ENCODE results near the gene TRMT10B.

Gene TRMT10B

GRCh38 chr9:37769995-37770394, 16.4 kb downstream of the TRMT10B start:
- TF ChIP-seq, protein P1, sequence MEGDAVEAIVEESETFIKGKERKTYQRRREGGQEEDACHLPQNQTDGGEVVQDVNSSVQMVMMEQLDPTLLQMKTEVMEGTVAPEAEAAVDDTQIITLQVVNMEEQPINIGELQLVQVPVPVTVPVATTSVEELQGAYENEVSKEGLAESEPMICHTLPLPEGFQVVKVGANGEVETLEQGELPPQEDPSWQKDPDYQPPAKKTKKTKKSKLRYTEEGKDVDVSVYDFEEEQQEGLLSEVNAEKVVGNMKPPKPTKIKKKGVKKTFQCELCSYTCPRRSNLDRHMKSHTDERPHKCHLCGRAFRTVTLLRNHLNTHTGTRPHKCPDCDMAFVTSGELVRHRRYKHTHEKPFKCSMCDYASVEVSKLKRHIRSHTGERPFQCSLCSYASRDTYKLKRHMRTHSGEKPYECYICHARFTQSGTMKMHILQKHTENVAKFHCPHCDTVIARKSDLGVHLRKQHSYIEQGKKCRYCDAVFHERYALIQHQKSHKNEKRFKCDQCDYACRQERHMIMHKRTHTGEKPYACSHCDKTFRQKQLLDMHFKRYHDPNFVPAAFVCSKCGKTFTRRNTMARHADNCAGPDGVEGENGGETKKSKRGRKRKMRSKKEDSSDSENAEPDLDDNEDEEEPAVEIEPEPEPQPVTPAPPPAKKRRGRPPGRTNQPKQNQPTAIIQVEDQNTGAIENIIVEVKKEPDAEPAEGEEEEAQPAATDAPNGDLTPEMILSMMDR (IDR thresholded peaks at IDR 0.05), result no peak
- Mint-ChIP-seq H3K4me3 (no peak overlapping the region), H3K27me3 (ENCODE audit: low read depth, poor library complexity) (no peaks in the 10 kb centered on the region), H3K27ac (peak overlapping the region; percentile 54), H3K36me3 (ENCODE audit: low read depth) (peaks cover 46% of the 10 kb centered on the region), H3K4me1 (no peaks in the 10 kb centered on the region), H3K9me3 (peaks cover 6% of the 10 kb centered on the region)
- no peak for DNase-seq

DNA sequence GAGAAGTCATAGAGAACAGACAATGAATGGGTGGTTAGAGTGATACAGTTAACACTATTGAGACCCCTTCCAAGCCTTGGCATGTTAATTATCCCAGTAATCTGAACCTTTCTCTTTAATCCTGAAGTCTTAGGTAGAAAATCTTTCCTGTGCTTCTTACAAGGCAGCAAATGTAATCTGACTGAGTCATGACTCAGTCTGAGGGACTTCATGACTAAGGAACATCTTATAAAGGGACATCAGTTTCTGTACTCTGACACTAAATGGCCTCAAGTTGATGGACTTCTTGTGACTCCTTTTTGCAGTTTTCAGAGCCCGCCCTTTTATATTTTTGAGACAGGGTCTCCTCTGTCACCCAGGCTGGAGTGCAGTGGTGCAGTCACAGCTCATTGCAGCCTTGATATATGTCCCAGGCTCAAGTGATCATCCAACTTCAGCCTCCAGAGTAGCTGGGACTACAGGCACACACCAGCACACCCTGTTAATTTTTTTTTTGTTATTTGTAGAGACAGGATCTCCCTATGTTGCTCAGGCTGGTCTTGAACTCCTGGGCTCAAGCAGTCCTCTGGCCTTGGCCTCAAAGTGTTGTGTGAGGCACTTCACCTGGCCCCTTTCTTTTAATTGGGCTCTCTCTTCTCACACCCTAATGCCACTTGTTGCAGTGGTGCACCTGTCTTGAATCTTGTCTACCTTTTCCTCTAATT, 21.8 kb downstream of the TRMT10B start:
- Mint-ChIP-seq H3K9me3 (no peaks in the 10 kb centered on the region), H3K4me1 (no peaks in the 10 kb centered on the region), H3K4me3 (no peak overlapping the region), H3K27ac (no peak overlapping the region), H3K27me3 (ENCODE audit: low read depth, poor library complexity) (no peaks in the 10 kb centered on the region), H3K36me3 (ENCODE audit: low read depth) (peaks cover 51% of the 10 kb centered on the region)
- DNase-seq, result no peak
- TF ChIP-seq, protein P1 (IDR thresholded peaks at IDR 0.05), result no peak

DNA sequence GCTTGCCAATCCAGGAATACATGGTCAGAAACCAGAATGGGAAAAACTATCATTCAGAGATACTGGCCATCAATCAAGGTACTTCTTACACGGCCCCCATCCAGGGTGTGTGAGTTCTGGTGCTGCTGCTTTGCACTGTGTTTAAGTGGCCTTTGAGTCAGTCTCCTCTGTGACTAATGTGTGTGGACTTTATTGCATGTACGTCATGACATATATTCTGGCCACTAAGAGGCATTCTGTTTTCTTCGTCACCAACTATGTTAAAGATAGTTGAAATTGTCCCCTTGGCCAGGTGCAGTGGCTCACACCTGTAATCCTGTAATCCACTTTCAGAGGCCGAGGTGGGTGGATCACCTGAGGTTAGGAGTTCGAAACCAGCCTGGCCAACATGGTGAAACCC, 22.7 kb downstream of the TRMT10B start:
- H3K4me3 Mint-ChIP-seq, result no peak overlapping the region
- H3K27me3 Mint-ChIP-seq (ENCODE audit: low read depth, poor library complexity), result no peaks in the 10 kb centered on the region
- H3K36me3 Mint-ChIP-seq (ENCODE audit: low read depth), result peaks cover 57% of the 10 kb centered on the region
- DNase-seq, result no peak
- no peaks in the 10 kb centered on the region for H3K4me1 Mint-ChIP-seq
- H3K9me3 Mint-ChIP-seq, result no peaks in the 10 kb centered on the region
- H3K27ac Mint-ChIP-seq, result no peak overlapping the region
- TF ChIP-seq, protein P1 (IDR thresholded peaks at IDR 0.05), result no peak

- H3K4me1 Mint-ChIP-seq, result peaks cover 15% of the 10 kb centered on the region
- H3K36me3 Mint-ChIP-seq (ENCODE audit: low read depth), result peaks cover 63% of the 10 kb centered on the region
- no peaks in the 10 kb centered on the region for H3K9me3 Mint-ChIP-seq
- no peak overlapping the region for H3K4me3 Mint-ChIP-seq
- no peak overlapping the region for H3K27ac Mint-ChIP-seq
- DNase-seq, result no peak
- TF ChIP-seq, protein P1 (IDR thresholded peaks at IDR 0.05), result no peak
- H3K27me3 Mint-ChIP-seq (ENCODE audit: low read depth, poor library complexity), result no peaks in the 10 kb centered on the region
Measured at GRCh38 chr9:37778534-37778933, 24.9 kb downstream of the TRMT10B start.

DNA sequence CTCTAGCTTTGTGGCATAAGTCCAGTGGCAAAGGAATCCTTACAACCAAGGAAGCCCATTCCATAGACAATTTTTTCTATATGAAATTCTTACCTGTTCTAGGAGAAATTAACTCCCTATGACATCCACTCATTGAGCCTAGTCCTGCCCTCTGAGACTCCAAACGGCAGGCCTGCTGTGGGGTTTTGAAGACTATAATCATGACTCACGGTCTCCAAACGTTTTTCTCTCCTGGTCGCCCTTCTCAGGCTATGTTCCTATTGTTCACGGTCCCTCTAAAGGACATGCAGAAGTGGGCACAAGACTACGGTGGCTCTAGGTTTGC, 30.6 kb downstream of the TRMT10B start:
- TF ChIP-seq, protein P1 (IDR thresholded peaks at IDR 0.05), result no peak
- H3K4me3 Mint-ChIP-seq, result peak overlapping the region; percentile 99
- peaks cover 38% of the 10 kb centered on the region for H3K4me1 Mint-ChIP-seq
- H3K27me3 Mint-ChIP-seq (ENCODE audit: low read depth, poor library complexity), result peaks cover 9% of the 10 kb centered on the region
- no peaks in the 10 kb centered on the region for H3K9me3 Mint-ChIP-seq
- DNase-seq, result no peak
- peaks cover 39% of the 10 kb centered on the region for H3K36me3 Mint-ChIP-seq (ENCODE audit: low read depth)
- peak overlapping the region; percentile 93 for H3K27ac Mint-ChIP-seq

Measured in nephron progenitor cell (in vitro differentiated cells).